Activated naive CD8-positive, alpha-beta T cell treated with anti-CD3 and anti-CD28 coated beads, Interleukin-2, amount 50 U/mL, for 24 hours (primary cell): ENCODE data around the gene ENTPD1.
"Not testable (repeated sequence)": the region's sequence is repeated elsewhere in the genome, so short reads cannot be mapped to it uniquely, and the experiment has no call there.

Experiments used
- ATAC-seq: fragments of 150-1000 bp; cut with Tn5 transposase; one replicate; pipeline ENCODE4 v1.10.0; 2021
- DNase-seq: peaks from one replicate; pipeline ENCODE4 v3.0.0; 2021
- H3K27ac Mint-ChIP-seq: one replicate; pipeline ENCODE4 v1.8.0; 2021; ENCODE audit warnings: mild to moderate bottlenecking, mixed read lengths
- H3K27me3 Mint-ChIP-seq: one replicate; pipeline ENCODE4 v1.8.0; 2021; ENCODE audit warnings: mixed read lengths
- H3K36me3 Mint-ChIP-seq: one replicate; pipeline ENCODE4 v1.8.0; 2021; ENCODE audit warnings: low read depth, mixed read lengths
- H3K4me1 Mint-ChIP-seq: one replicate; pipeline ENCODE4 v1.8.0; 2021; ENCODE audit warnings: mixed read lengths
- H3K4me3 Mint-ChIP-seq: one replicate; pipeline ENCODE4 v1.8.0; 2021; ENCODE audit warnings: mild to moderate bottlenecking, moderate library complexity, mixed read lengths
- H3K9me3 Mint-ChIP-seq: one replicate; pipeline ENCODE4 v1.8.0; 2021; ENCODE audit warnings: mixed read lengths

ENTPD1 gene

GRCh38 chr10:95742485-95742884, 13.5 kb upstream of the ENTPD1 start:
- ATAC-seq (no peak), DNase-seq (no peak)
- Mint-ChIP-seq H3K27me3 (peaks cover 8% of the 10 kb centered on the region), H3K27ac (no peak overlapping the region), H3K9me3 (no peaks in the 10 kb centered on the region), H3K4me1 (peaks cover 5% of the 10 kb centered on the region), H3K4me3 (peak overlapping the region; percentile 48), H3K36me3 (no peaks in the 10 kb centered on the region)

GRCh38 chr10:95742962-95743535, 12.9 kb upstream of the ENTPD1 start:
- DNase-seq, result no peak
- Mint-ChIP-seq H3K27me3 (peaks cover 5% of the 10 kb centered on the region), H3K4me1 (peaks cover 5% of the 10 kb centered on the region), H3K27ac (no peak overlapping the region), H3K9me3 (no peaks in the 10 kb centered on the region), H3K4me3 (no peak overlapping the region), H3K36me3 (no peaks in the 10 kb centered on the region)
- ATAC-seq, result no peak

- DNase-seq (no peak), ATAC-seq (no peak)
- no peaks in the 10 kb centered on the region for H3K9me3 Mint-ChIP-seq
- H3K27ac Mint-ChIP-seq, result no peak overlapping the region
- H3K4me1 Mint-ChIP-seq, result peaks cover 5% of the 10 kb centered on the region
- H3K36me3 Mint-ChIP-seq, result no peaks in the 10 kb centered on the region
- H3K4me3 Mint-ChIP-seq, result no peak overlapping the region
- H3K27me3 Mint-ChIP-seq, result peaks cover 6% of the 10 kb centered on the region
These were observed 10.5 kb upstream of the ENTPD1 start for GRCh38 chr10:95745501-95745900.

- ATAC-seq (no peak), DNase-seq (no peak)
- Mint-ChIP-seq H3K9me3 (no peaks in the 10 kb centered on the region), H3K27me3 (peaks cover 13% of the 10 kb centered on the region), H3K4me1 (peaks cover 1% of the 10 kb centered on the region), H3K36me3 (no peaks in the 10 kb centered on the region), H3K27ac (no peak overlapping the region), H3K4me3 (no peak overlapping the region)
These were observed 7.6 kb upstream of the ENTPD1 start for GRCh38 chr10:95748349-95748748.

- DNase-seq, result no peak
- no peak overlapping the region for H3K27ac Mint-ChIP-seq
- H3K4me1 Mint-ChIP-seq, result peaks cover 33% of the 10 kb centered on the region
- no peaks in the 10 kb centered on the region for H3K9me3 Mint-ChIP-seq
- no peaks in the 10 kb centered on the region for H3K36me3 Mint-ChIP-seq
- ATAC-seq, result no peak
- peaks cover 35% of the 10 kb centered on the region for H3K27me3 Mint-ChIP-seq
- H3K4me3 Mint-ChIP-seq, result peak overlapping the region; percentile 73
These were observed 405 bp upstream of the ENTPD1 start for GRCh38 chr10:95755511-95756004.

GRCh38 chr10:95756809-95757684, 1.1 kb downstream of the ENTPD1 start:
- no peak overlapping the region for H3K27ac Mint-ChIP-seq
- no peaks in the 10 kb centered on the region for H3K9me3 Mint-ChIP-seq
- peak overlapping the region; percentile 73 for H3K4me3 Mint-ChIP-seq
- peaks cover 28% of the 10 kb centered on the region for H3K27me3 Mint-ChIP-seq
- DNase-seq (no peak), ATAC-seq (no peak)
- no peaks in the 10 kb centered on the region for H3K36me3 Mint-ChIP-seq
- peaks cover 38% of the 10 kb centered on the region for H3K4me1 Mint-ChIP-seq

- Mint-ChIP-seq H3K27ac (peak overlapping the region; percentile 58), H3K9me3 (no peaks in the 10 kb centered on the region), H3K36me3 (no peaks in the 10 kb centered on the region), H3K4me3 (peak overlapping the region; percentile 25), H3K27me3 (peaks cover 27% of the 10 kb centered on the region), H3K4me1 (peaks cover 42% of the 10 kb centered on the region)
- no peak for DNase-seq
- ATAC-seq, result peak; percentile 57
These were observed 2.5 kb downstream of the ENTPD1 start for GRCh38 chr10:95758351-95759025.

GRCh38 chr10:95759233-95759826, 3.4 kb downstream of the ENTPD1 start:
- H3K27ac Mint-ChIP-seq, result no peak overlapping the region
- no peaks in the 10 kb centered on the region for H3K36me3 Mint-ChIP-seq
- ATAC-seq (no peak), DNase-seq (no peak)
- H3K9me3 Mint-ChIP-seq, result no peaks in the 10 kb centered on the region
- H3K4me3 Mint-ChIP-seq, result no peak overlapping the region
- peaks cover 42% of the 10 kb centered on the region for H3K4me1 Mint-ChIP-seq
- peaks cover 26% of the 10 kb centered on the region for H3K27me3 Mint-ChIP-seq

GRCh38 chr10:95761939-95762492, 6.1 kb downstream of the ENTPD1 start:
- Mint-ChIP-seq H3K4me1 (peaks cover 28% of the 10 kb centered on the region), H3K9me3 (no peaks in the 10 kb centered on the region), H3K36me3 (no peaks in the 10 kb centered on the region), H3K27me3 (peaks cover 6% of the 10 kb centered on the region), H3K4me3 (no peak overlapping the region), H3K27ac (no peak overlapping the region)
- ATAC-seq (no peak), DNase-seq (no peak)

- peaks cover 4% of the 10 kb centered on the region for H3K4me1 Mint-ChIP-seq
- peak overlapping the region; percentile 29 for H3K27ac Mint-ChIP-seq
- H3K4me3 Mint-ChIP-seq, result no peak overlapping the region
- H3K36me3 Mint-ChIP-seq, result no peaks in the 10 kb centered on the region
- no peaks in the 10 kb centered on the region for H3K9me3 Mint-ChIP-seq
- DNase-seq, result no peak
- H3K27me3 Mint-ChIP-seq, result no peaks in the 10 kb centered on the region
- peak; percentile 36 for ATAC-seq
These were observed 12.1 kb downstream of the ENTPD1 start for GRCh38 chr10:95767884-95768556.

- DNase-seq, result no peak
- Mint-ChIP-seq H3K9me3 (no peaks in the 10 kb centered on the region), H3K27me3 (no peaks in the 10 kb centered on the region), H3K4me3 (no peak overlapping the region), H3K4me1 (peaks cover 4% of the 10 kb centered on the region), H3K36me3 (no peaks in the 10 kb centered on the region), H3K27ac (no peak overlapping the region)
- no peak for ATAC-seq
These were observed 14.2 kb downstream of the ENTPD1 start for GRCh38 chr10:95770084-95770720.

- DNase-seq, H3K36me3 Mint-ChIP-seq, H3K27me3 Mint-ChIP-seq, H3K9me3 Mint-ChIP-seq, ATAC-seq, H3K27ac Mint-ChIP-seq, H3K4me3 Mint-ChIP-seq, H3K4me1 Mint-ChIP-seq: not testable (repeated sequence)
These were observed 17.5 kb downstream of the ENTPD1 start for GRCh38 chr10:95773454-95773853.

- not testable (repeated sequence) for H3K4me3 Mint-ChIP-seq, H3K36me3 Mint-ChIP-seq, ATAC-seq, H3K27me3 Mint-ChIP-seq, H3K4me1 Mint-ChIP-seq, H3K9me3 Mint-ChIP-seq, H3K27ac Mint-ChIP-seq, DNase-seq
These were observed 21.7 kb downstream of the ENTPD1 start for GRCh38 chr10:95777638-95778037.
